Bronchial epithelial cell (primary cell): Measurements from ENCODE around the gene MACC1. TPM values are rescaled to one million over a fixed set of nuclear protein-coding genes. Genes with fewer than 3 reads are reported as not detected.

ENCODE experiments used
- DNase-seq: peaks from one replicate; pipeline ENCODE4 v3.0.0-alpha.2; 2010; ENCODE audit warnings: low read depth
- FAIRE-seq: peaks from 2 replicates; lab custom pipeline; 2011; peaks lifted over from hg19 to GRCh38; lab: Jason Lieb, UNC
- H3K27me3 ChIP-seq: 2 replicates; pipeline ENCODE4 v1.5.1; 2011; ENCODE audit warnings: low read length; ENCODE audit not compliant: control insufficient read depth, insufficient read depth
- H3K36me3 ChIP-seq: 2 replicates; pipeline ENCODE4 v1.5.1; 2011; ENCODE audit warnings: low read length; ENCODE audit not compliant: control insufficient read depth, insufficient read depth
- H3K4me3 ChIP-seq: 2 replicates; pipeline ENCODE4 v1.5.1; 2011; ENCODE audit warnings: mild to moderate bottlenecking, low read depth, low read length, control low read depth
- CTCF ChIP-seq: IDR thresholded peaks from 2 replicates; pipeline ENCODE4 v1.5.1; 2011; ENCODE audit warnings: mild to moderate bottlenecking, moderate library complexity, low read length, control low read depth, inconsistent platforms; ENCODE audit not compliant: insufficient read depth, severe bottlenecking
- total RNA-seq: library from RNA; depleted of rRNA; stranded (reverse); fragments of >200 nt; gene quantifications from 2 replicates; pipeline ENCODE4 v1.2.1, GENCODE V29; 2014

Gene MACC1
- total RNA-seq, 1 donor from 2014 or later = 15.5 TPM

- no peaks in the 10 kb centered on the region for H3K27me3 ChIP-seq
- FAIRE-seq (no peak), DNase-seq (peak; percentile 55)
- no peaks in the 10 kb centered on the region for H3K36me3 ChIP-seq
- TF ChIP-seq CTCF = no peak
- H3K4me3 ChIP-seq = no peak overlapping the region
These were observed 1.1 kb upstream of the MACC1 start for GRCh38 chr7:20218279-20218678.

DNA sequence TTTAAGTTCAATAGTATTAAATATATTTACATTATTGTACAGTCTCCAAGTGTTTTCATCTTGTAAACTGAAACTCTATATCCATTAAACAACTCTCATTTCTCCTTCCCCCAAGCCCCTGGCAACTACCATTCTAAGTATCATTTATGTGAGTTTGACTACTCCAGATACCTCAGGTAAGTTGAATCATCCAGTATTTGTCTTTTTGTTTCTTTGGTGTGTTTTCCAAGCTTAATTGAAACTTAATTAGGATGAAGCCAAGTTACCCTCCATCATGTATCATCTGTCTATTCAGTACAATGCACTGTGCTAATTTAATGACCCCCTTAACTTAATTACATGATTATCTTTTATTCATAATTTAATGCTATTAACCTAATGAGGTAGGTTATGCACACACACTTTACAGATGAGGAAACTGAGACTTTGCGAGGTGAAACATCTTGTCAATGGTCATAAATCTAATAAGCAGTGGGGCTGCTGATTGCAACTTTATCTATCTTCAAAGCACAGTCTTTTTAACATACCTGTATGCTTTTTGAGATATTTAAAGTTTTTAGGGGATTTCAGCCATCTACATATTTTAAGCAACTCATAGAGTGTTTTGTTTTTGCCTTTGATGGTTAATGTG, 663 bp downstream of the MACC1 start:
- no peak for TF ChIP-seq CTCF
- peak overlapping the region; percentile 35 for H3K4me3 ChIP-seq

DNA sequence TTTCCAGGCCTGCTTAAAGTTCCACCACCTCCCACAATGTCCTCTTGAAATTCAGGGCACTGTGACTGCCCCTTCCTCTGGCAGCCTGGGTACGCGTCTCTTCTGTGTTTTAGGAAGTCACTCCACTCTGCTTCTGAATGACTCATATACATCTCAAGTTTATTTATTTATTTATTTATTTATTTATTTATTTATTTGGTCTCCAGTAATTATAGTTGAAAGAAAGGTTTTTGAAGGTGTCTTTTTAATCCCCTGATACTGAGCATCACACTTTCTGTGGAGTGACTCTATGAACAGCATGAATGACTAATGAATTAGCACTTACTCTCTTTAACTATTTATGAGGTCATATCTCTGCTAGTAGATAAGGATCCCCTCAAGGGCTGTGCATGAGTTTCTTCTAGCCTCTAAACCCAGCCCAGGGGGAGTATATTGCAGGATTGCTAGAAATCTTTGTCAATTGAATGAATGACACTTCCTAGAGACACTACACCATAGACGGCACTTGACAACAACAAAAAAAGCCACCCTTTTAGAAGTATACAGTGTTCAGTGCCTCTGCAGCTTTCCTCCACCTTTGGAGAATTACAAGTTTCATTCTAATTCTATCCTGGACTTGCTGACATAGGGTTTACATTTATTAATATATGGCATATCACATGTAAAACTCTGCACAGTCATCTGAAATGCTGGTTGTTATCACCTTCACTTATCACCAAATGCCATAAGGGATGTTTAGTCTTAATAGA, 2.1 kb downstream of the MACC1 start:
- Histone ChIP-seq H3K27me3 (no peaks in the 10 kb centered on the region), H3K36me3 (no peaks in the 10 kb centered on the region), H3K4me3 (no peak overlapping the region)
- TF ChIP-seq CTCF = no peak
- FAIRE-seq = no peak
- DNase-seq = peak; percentile 84

More for the DNA sequence above, 663 bp downstream of the MACC1 start:
- FAIRE-seq = no peak
- Histone ChIP-seq H3K36me3 (no peaks in the 10 kb centered on the region), H3K27me3 (no peaks in the 10 kb centered on the region)
- DNase-seq = no peak

- H3K27me3 ChIP-seq = no peaks in the 10 kb centered on the region
- H3K36me3 ChIP-seq = no peaks in the 10 kb centered on the region
- TF ChIP-seq CTCF = no peak
- FAIRE-seq (no peak), DNase-seq (no peak)
- H3K4me3 ChIP-seq = no peak overlapping the region
These were observed 3.1 kb downstream of the MACC1 start for GRCh38 chr7:20214132-20214531.

GRCh38 chr7:20213378-20213777, 3.8 kb downstream of the MACC1 start:
- DNase-seq (no peak), FAIRE-seq (no peak)
- Histone ChIP-seq H3K4me3 (no peak overlapping the region), H3K27me3 (no peaks in the 10 kb centered on the region), H3K36me3 (no peaks in the 10 kb centered on the region)
- TF ChIP-seq CTCF = no peak

- DNase-seq = no peak
- Histone ChIP-seq H3K4me3 (no peak overlapping the region), H3K27me3 (no peaks in the 10 kb centered on the region), H3K36me3 (no peaks in the 10 kb centered on the region)
- no peak for FAIRE-seq
- no peak for TF ChIP-seq CTCF
These were observed 5.8 kb downstream of the MACC1 start for GRCh38 chr7:20211376-20211775.
